ENCODE results near the gene BCKDHA.
A peak's percentile ranks its signal among the peaks of the same experiment; 100 is the strongest.
"Not testable (repeated sequence)": the region's sequence is repeated elsewhere in the genome, so short reads cannot be mapped to it uniquely, and the experiment has no call there.

BCKDHA gene

GRCh38 chr19:41431426-41432386 is 34.1 kb downstream of the BCKDHA start:
- no peak overlapping the region for H3K4me3 ChIP-seq (replicated peaks; ENCODE audit: low read depth, low read length)
- TF ChIP-seq CTCF (IDR thresholded peaks at IDR 0.05; ENCODE audit: low read length, missing control alignments): peak; percentile 40
- peak; percentile 52 for DNase-seq (ENCODE audit: low read depth)

- no peak for DNase-seq (ENCODE audit: low read depth)
- no peak overlapping the region for H3K4me3 ChIP-seq (replicated peaks; ENCODE audit: low read depth, low read length)
- TF ChIP-seq CTCF (IDR thresholded peaks at IDR 0.05; ENCODE audit: low read length, missing control alignments): no peak
Observed at GRCh38 chr19:41433171-41433570, 35.6 kb downstream of the BCKDHA start.

- H3K4me3 ChIP-seq (replicated peaks; ENCODE audit: low read depth, low read length): no peak overlapping the region
- no peak for DNase-seq (ENCODE audit: low read depth)
- TF ChIP-seq CTCF (IDR thresholded peaks at IDR 0.05; ENCODE audit: low read length, missing control alignments): no peak
Observed at GRCh38 chr19:41434450-41434849, 36.8 kb downstream of the BCKDHA start.

- not testable (repeated sequence) for DNase-seq (ENCODE audit: low read depth); H3K4me3 ChIP-seq (replicated peaks; ENCODE audit: low read depth, low read length)
Observed at GRCh38 chr19:41435376-41435775, 37.8 kb downstream of the BCKDHA start.

- DNase-seq (ENCODE audit: low read depth): no peak
- no peak overlapping the region for H3K4me3 ChIP-seq (replicated peaks; ENCODE audit: low read depth, low read length)
- TF ChIP-seq CTCF (IDR thresholded peaks at IDR 0.05; ENCODE audit: low read length, missing control alignments): no peak
Observed at GRCh38 chr19:41435936-41436673, 38.5 kb downstream of the BCKDHA start.

- no peak for DNase-seq (ENCODE audit: low read depth)
- TF ChIP-seq CTCF (IDR thresholded peaks at IDR 0.05; ENCODE audit: low read length, missing control alignments): no peak
- H3K4me3 ChIP-seq (replicated peaks; ENCODE audit: low read depth, low read length): no peak overlapping the region
Observed at GRCh38 chr19:41436674-41436951, 39.0 kb downstream of the BCKDHA start.

GRCh38 chr19:41437944-41438574 is 40.4 kb downstream of the BCKDHA start:
- no peak for DNase-seq (ENCODE audit: low read depth)
- no peak overlapping the region for H3K4me3 ChIP-seq (replicated peaks; ENCODE audit: low read depth, low read length)
- no peak for TF ChIP-seq CTCF (IDR thresholded peaks at IDR 0.05; ENCODE audit: low read length, missing control alignments)

All from fibroblast of pulmonary artery (primary cell).